K562 (cell line): ENCODE data around the gene CD19. TPM values are rescaled to one million over a fixed set of nuclear protein-coding genes. Genes with fewer than 3 reads are reported as not detected.

Experiments used
- ATAC-seq: fragments of 200-7000 bp; cut with Tn5 transposase; 3 replicates; pipeline ENCODE4 v1.9.1; 2020; ENCODE audit warnings: moderate library complexity
- BruUV-seq: library from RNA; stranded (reverse); fragments of 400-500 nt; replicated peaks from 2 replicates; lab custom pipeline; 2021; lab: Mats Ljungman, UMichigan
- CTCF ChIA-PET: fragments of 300-600 bp; formaldehyde crosslinking; extraction: SDS; loops from one replicate; lab custom pipeline; 2021; ENCODE audit warnings: low intra/inter-chr PET ratio; lab: Yijun Ruan, JAX
- POLR2A ChIA-PET: fragments of 300-600, 350-650 bp; sonication (Branson Sonifier 250); formaldehyde crosslinking; extraction: SDS; loops from one replicate; lab custom pipeline; 2021; ENCODE audit warnings: antibody characterized with exemption, inconsistent platforms; lab: Yijun Ruan, JAX
- DNase-seq, 4 experiments: peaks; one replicate each; pipeline versions ENCODE4 v3.0.0 to v3.0.0-alpha.2; 2011 to 2018; ENCODE audit warnings: low spot score in 3 of 4, mixed read lengths in 3 of 4; ENCODE audit errors: extremely low read depth in 1 of 4
- FAIRE-seq: peaks from 2 replicates; lab custom pipeline; 2011; peaks lifted over from hg19 to GRCh38; lab: Jason Lieb, UNC
- H2AFZ ChIP-seq: 2 replicates; pipeline ENCODE4 v1.6.0; 2011; ENCODE audit warnings: low read depth, low read length, control low read depth, inconsistent platforms
- H3K27ac ChIP-seq: fragments of 200-600 bp; 3 replicates; pipeline ENCODE4 v1.8.0; 2011; ENCODE audit warnings: low read depth, mild to moderate bottlenecking, control low read depth, inconsistent platforms, low read length, moderate library complexity, mixed read lengths; ENCODE audit errors: extremely low read depth
- H3K27me3 ChIP-seq, 2 experiments: fragments of 300-600 bp in 1 of 2; 2 replicates in 1 of 2; 3 replicates in 1 of 2; pipeline versions ENCODE4 v1.6.0 to v1.8.0; 2011; ENCODE audit warnings: inconsistent platforms in 2 of 2, low read length in 2 of 2, mild to moderate bottlenecking in 1 of 2, mixed read lengths in 1 of 2, moderate library complexity in 1 of 2; ENCODE audit not compliant: control insufficient read depth in 2 of 2, insufficient read depth in 2 of 2
- H3K36me3 ChIP-seq: fragments of 300-600 bp; 3 replicates; pipeline ENCODE4 v1.8.0; 2011; ENCODE audit warnings: mild to moderate bottlenecking, low read length, inconsistent platforms; ENCODE audit not compliant: control insufficient read depth, insufficient read depth
- H3K4me1 ChIP-seq, 2 experiments: fragments of 200-600 bp in 1 of 2; replicated peaks in 1 of 2; 2 replicates in 1 of 2; 3 replicates in 1 of 2; pipeline versions ENCODE4 v1.5.1 to v1.8.0; 2011; ENCODE audit warnings: inconsistent platforms in 2 of 2, low read length in 2 of 2, mild to moderate bottlenecking in 1 of 2, mixed read lengths in 1 of 2, moderate library complexity in 1 of 2; ENCODE audit not compliant: control insufficient read depth in 2 of 2, insufficient read depth in 2 of 2
- H3K4me2 ChIP-seq: 2 replicates; pipeline ENCODE4 v1.6.1; 2011; ENCODE audit warnings: low read length, control low read depth, inconsistent platforms, mixed read lengths; ENCODE audit not compliant: insufficient read depth
- H3K4me3 ChIP-seq: fragments of 200-600 bp; sonication (generic), shearing (Covaris generic); 2 replicates; pipeline ENCODE4 v1.5.1; 2016; ENCODE audit warnings: control low read depth, inconsistent platforms
- H3K79me2 ChIP-seq: fragments of 200-600 bp; 3 replicates; pipeline ENCODE4 v1.8.0; 2011; ENCODE audit warnings: low read length, inconsistent platforms; ENCODE audit not compliant: control insufficient read depth, insufficient read depth
- H3K9ac ChIP-seq, 2 experiments: 2 replicates each; pipeline versions ENCODE4 v1.6.0 to v1.6.1; 2011; ENCODE audit warnings: low read depth in 2 of 2, low read length in 2 of 2, control low read depth in 1 of 2, inconsistent platforms in 1 of 2, mild to moderate bottlenecking in 1 of 2, mixed read lengths in 1 of 2; ENCODE audit not compliant: insufficient read depth in 1 of 2
- H3K9me1 ChIP-seq: one replicate; pipeline ENCODE4 v1.6.0; 2011; ENCODE audit warnings: inconsistent platforms, mild to moderate bottlenecking, low read length, moderate library complexity; ENCODE audit not compliant: control insufficient read depth, insufficient read depth
- H3K9me3 ChIP-seq: replicated peaks from 2 replicates; pipeline ENCODE4 v1.5.1; 2011; ENCODE audit warnings: low read depth, low read length, inconsistent platforms; ENCODE audit not compliant: control insufficient read depth, insufficient read depth
- H4K20me1 ChIP-seq: replicated peaks from 2 replicates; pipeline ENCODE4 v1.6.1; 2011; ENCODE audit warnings: low read length, inconsistent platforms, mixed read lengths; ENCODE audit not compliant: control insufficient read depth, insufficient read depth
- ARHGAP35 ChIP-seq: fragments of 450-650 bp; IDR thresholded peaks from 2 replicates; pipeline ENCODE4 v1.6.1; 2018; ENCODE audit not compliant: partially characterized antibody
- EGR1 ChIP-seq: fragments of 450-650 bp; conservative IDR thresholded peaks from 2 replicates; pipeline ENCODE4 v1.6.1; 2017; ENCODE audit warnings: mild to moderate bottlenecking
- FOSL1 ChIP-seq: fragments of 200-800 bp; sonication (Bioruptor generic); conservative IDR thresholded peaks from 2 replicates; pipeline ENCODE4 v1.6.1; 2016; ENCODE audit warnings: missing genetic modification characterization, missing compliant biosample characterization
- FOXA1 ChIP-seq: fragments of 450-650 bp; IDR thresholded peaks from 2 replicates; pipeline ENCODE4 v1.6.1; 2016; ENCODE audit warnings: mild to moderate bottlenecking, borderline replicate concordance
- FOXJ2 ChIP-seq: fragments of 200-800 bp; sonication (Bioruptor generic); IDR thresholded peaks from 2 replicates; pipeline ENCODE4 v1.6.1; 2016; ENCODE audit warnings: missing genetic modification characterization, missing compliant biosample characterization
- GTF2F1 ChIP-seq: IDR thresholded peaks from 2 replicates; pipeline ENCODE4 v1.6.1; 2011; ENCODE audit warnings: low read depth, low read length, improper control_type of control experiment
- LARP7 ChIP-seq: fragments of 450-650 bp; IDR thresholded peaks from 2 replicates; pipeline ENCODE4 v1.6.1; 2016
- MIER1 ChIP-seq: fragments of 450-650 bp; IDR thresholded peaks from 2 replicates; pipeline ENCODE4 v1.6.1; 2016; ENCODE audit warnings: antibody characterized with exemption, mild to moderate bottlenecking, low read depth
- NFIX ChIP-seq: fragments of 250-450 bp; sonication (Bioruptor Pico); IDR thresholded peaks from 2 replicates; pipeline ENCODE4 v1.4.0; 2020; ENCODE audit warnings: low read depth, mild to moderate bottlenecking, moderate library complexity
- PHF8 ChIP-seq: fragments of 200-600 bp; sonication (generic); IDR thresholded peaks from 2 replicates; pipeline ENCODE4 v1.6.1; 2012; ENCODE audit warnings: mixed run types, mild to moderate bottlenecking, inconsistent platforms, low read length, moderate library complexity, borderline replicate concordance
- SAFB2 ChIP-seq: fragments of 200-400 bp; formaldehyde crosslinking; IDR thresholded peaks from 2 replicates; pipeline ENCODE4 v1.6.1; 2018; ENCODE audit warnings: borderline replicate concordance, low read length, low read depth, moderate library complexity; ENCODE audit not compliant: severe bottlenecking
- SP2 ChIP-seq: IDR thresholded peaks from 2 replicates; pipeline ENCODE4 v1.6.1; 2011; ENCODE audit warnings: mild to moderate bottlenecking, low read depth, low read length, moderate library complexity; ENCODE audit not compliant: poor library complexity, severe bottlenecking; ENCODE audit errors: extremely low read depth
- ZFX ChIP-seq: sonication (generic); formaldehyde crosslinking; IDR thresholded peaks from 2 replicates; pipeline ENCODE4 v1.8.0; 2022; ENCODE audit warnings: mild to moderate bottlenecking, missing genetic modification reagents, moderate library complexity
- ZNF12 ChIP-seq: sonication (generic); formaldehyde crosslinking; IDR thresholded peaks from 2 replicates; pipeline ENCODE4 v1.4.0; 2020; ENCODE audit warnings: mild to moderate bottlenecking, missing genetic modification reagents
- ZNF75A ChIP-seq: fragments of 450-650 bp; formaldehyde crosslinking; IDR thresholded peaks from 2 replicates; pipeline ENCODE4 v1.4.0; 2020; ENCODE audit warnings: mild to moderate bottlenecking
- WGBS: fragments of 100-300 bp; shearing (Covaris generic); methylation state at CpG from one replicate; pipeline ENCODE4 v1.1.6; 2016; ENCODE audit warnings: low coverage, mixed read lengths; ENCODE audit not compliant: insufficient coverage; ENCODE audit errors: missing lambda C conversion rate; 5-methylcytosine and 5-hydroxymethylcytosine counted together
- in situ Hi-C: fragments of 300-500 bp; cut with MboI; formaldehyde crosslinking; loops from 4 replicates; pipeline ENCODE4 v1.15.0; 2018; ENCODE audit warnings: inconsistent platforms, mixed read lengths
- intact Hi-C: fragments of 100-400 bp; cut with micrococcal nuclease; formaldehyde crosslinking; loops from 2 replicates; pipeline ENCODE4 v1.14.2; 2022
- polyA plus RNA-seq, 8 experiments: library from polyadenylated mRNA; depleted of rRNA in 4 of 8; stranded (reverse) in 5 of 8; unstranded in 3 of 8; fragments of >200 nt; fragmentation: Nextera tagmentation in 2 of 8; fragmentation: Illumina TruSeq in 1 of 8; extraction: Ambion mirVana in 2 of 8; extraction: Trizol in 1 of 8; gene quantifications; 2 replicates each; pipeline versions ENCODE4 v1.2.1 to v1.2.3, GENCODE V29; 2011 to 2014; ENCODE audit warnings: inconsistent platforms in 1 of 8, missing spikeins in 1 of 8
- total RNA-seq, 7 experiments: library from RNA; depleted of rRNA in 6 of 7; stranded (reverse); fragments of >200 nt in 6 of 7; fragmentation: Illumina TruSeq in 2 of 7; extraction: Trizol in 2 of 7; gene quantifications; 2 replicates each; pipeline versions ENCODE4 v1.2.1 to v1.2.3, GENCODE V29; 2011 to 2021; ENCODE audit warnings: low replicate concordance in 1 of 7
- TF ChIP-seq, protein P1 (sequence below): fragments of 250-450 bp; sonication (Bioruptor Pico); IDR thresholded peaks from 2 replicates; pipeline ENCODE4 v1.4.0; 2020
- TF ChIP-seq, protein P2 (sequence below): IDR thresholded peaks from 2 replicates; pipeline ENCODE4 v1.6.1; 2016; ENCODE audit warnings: missing genetic modification characterization, missing compliant biosample characterization
- TF ChIP-seq, protein P3 (sequence below): fragments of 250-450 bp; sonication (Bioruptor Pico); IDR thresholded peaks from 2 replicates; pipeline ENCODE4 v1.8.0; 2022; ENCODE audit warnings: moderate library complexity, mild to moderate bottlenecking, inconsistent platforms

Gene CD19
- total and polyA plus RNA-seq, 9 of the 15 experiments (the other 6 are each of a cell fraction or from before 2014, with no cell fraction given), result 0.27 to 3.7 (median 2.0) TPM; not detected in 1

DNA sequence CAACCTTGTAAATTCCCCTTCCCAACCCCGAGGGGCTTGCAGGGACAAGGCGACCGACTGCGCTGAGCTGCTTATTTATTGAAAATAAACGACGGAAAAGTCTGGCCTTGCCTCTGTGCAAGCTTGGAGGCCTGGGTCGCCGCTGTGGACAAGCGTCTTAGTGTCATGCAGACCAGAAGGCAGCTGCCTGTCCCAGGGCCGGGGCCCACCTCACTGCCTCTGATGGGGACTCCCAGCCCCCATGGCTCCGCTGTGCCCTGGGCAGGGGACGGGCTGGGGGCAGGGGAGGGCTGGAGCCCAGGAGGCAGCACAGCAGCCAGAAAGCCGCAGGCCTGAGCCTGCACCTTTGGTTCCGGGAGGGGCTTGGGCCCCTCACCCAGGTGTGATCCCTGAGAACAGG is 27.4 kb upstream of the CD19 start:
- ATAC-seq (no peak), FAIRE-seq (no peak), DNase-seq (no peak)
- H3K9me3 ChIP-seq, result no peaks in the 10 kb centered on the region
- H3K4me2 ChIP-seq, result no peak overlapping the region
- H3K4me3 ChIP-seq, result no peak overlapping the region
- peaks cover 0 to 28% of the 10 kb centered on the region in 2 experiments; a peak in 2 of 5 replicates for H3K4me1 ChIP-seq
- peaks cover 4% of the 10 kb centered on the region for H3K9me1 ChIP-seq
- H3K27ac ChIP-seq, result no peak overlapping the region
- no peaks in the 10 kb centered on the region for H3K36me3 ChIP-seq
- no peaks in the 10 kb centered on the region for H3K79me2 ChIP-seq
- in situ Hi-C loops, result no loop called here
- CTCF ChIA-PET, result no interaction called here
- WGBS, result 60% methylated on average over 10 of the region's 14 CpGs
- H3K9ac ChIP-seq, result no peak overlapping the region
- TF ChIP-seq FOXJ2, result no peak
- no peak for TF ChIP-seq SP2
- TF ChIP-seq LARP7, result no peak
- TF ChIP-seq FOSL1 (tag), result no peak
- TF ChIP-seq NFIX (CRISPR knock-in tag), result no peak
- TF ChIP-seq, protein P1, sequence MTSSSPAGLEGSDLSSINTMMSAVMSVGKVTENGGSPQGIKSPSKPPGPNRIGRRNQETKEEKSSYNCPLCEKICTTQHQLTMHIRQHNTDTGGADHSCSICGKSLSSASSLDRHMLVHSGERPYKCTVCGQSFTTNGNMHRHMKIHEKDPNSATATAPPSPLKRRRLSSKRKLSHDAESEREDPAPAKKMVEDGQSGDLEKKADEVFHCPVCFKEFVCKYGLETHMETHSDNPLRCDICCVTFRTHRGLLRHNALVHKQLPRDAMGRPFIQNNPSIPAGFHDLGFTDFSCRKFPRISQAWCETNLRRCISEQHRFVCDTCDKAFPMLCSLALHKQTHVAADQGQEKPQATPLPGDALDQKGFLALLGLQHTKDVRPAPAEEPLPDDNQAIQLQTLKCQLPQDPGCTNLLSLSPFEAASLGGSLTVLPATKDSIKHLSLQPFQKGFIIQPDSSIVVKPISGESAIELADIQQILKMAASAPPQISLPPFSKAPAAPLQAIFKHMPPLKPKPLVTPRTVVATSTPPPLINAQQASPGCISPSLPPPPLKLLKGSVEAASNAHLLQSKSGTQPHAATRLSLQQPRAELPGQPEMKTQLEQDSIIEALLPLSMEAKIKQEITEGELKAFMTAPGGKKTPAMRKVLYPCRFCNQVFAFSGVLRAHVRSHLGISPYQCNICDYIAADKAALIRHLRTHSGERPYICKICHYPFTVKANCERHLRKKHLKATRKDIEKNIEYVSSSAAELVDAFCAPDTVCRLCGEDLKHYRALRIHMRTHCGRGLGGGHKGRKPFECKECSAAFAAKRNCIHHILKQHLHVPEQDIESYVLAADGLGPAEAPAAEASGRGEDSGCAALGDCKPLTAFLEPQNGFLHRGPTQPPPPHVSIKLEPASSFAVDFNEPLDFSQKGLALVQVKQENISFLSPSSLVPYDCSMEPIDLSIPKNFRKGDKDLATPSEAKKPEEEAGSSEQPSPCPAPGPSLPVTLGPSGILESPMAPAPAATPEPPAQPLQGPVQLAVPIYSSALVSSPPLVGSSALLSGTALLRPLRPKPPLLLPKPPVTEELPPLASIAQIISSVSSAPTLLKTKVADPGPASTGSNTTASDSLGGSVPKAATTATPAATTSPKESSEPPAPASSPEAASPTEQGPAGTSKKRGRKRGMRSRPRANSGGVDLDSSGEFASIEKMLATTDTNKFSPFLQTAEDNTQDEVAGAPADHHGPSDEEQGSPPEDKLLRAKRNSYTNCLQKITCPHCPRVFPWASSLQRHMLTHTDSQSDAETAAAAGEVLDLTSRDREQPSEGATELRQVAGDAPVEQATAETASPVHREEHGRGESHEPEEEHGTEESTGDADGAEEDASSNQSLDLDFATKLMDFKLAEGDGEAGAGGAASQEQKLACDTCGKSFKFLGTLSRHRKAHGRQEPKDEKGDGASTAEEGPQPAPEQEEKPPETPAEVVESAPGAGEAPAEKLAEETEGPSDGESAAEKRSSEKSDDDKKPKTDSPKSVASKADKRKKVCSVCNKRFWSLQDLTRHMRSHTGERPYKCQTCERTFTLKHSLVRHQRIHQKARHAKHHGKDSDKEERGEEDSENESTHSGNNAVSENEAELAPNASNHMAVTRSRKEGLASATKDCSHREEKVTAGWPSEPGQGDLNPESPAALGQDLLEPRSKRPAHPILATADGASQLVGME (CRISPR knock-in tag), result no peak
- no peak for TF ChIP-seq FOXA1
- TF ChIP-seq ZFX (CRISPR knock-in tag), result no peak
- no peak for TF ChIP-seq ARHGAP35
- TF ChIP-seq, protein P2, sequence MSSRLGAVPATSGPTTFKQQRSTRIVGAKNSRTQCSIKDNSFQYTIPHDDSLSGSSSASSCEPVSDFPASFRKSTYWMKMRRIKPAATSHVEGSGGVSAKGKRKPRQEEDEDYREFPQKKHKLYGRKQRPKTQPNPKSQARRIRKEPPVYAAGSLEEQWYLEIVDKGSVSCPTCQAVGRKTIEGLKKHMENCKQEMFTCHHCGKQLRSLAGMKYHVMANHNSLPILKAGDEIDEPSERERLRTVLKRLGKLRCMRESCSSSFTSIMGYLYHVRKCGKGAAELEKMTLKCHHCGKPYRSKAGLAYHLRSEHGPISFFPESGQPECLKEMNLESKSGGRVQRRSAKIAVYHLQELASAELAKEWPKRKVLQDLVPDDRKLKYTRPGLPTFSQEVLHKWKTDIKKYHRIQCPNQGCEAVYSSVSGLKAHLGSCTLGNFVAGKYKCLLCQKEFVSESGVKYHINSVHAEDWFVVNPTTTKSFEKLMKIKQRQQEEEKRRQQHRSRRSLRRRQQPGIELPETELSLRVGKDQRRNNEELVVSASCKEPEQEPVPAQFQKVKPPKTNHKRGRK (tag), result no peak
- TF ChIP-seq ZNF75A (CRISPR knock-in tag), result no peak
- no peak for TF ChIP-seq MIER1
- no peak for TF ChIP-seq GTF2F1
- TF ChIP-seq PHF8, result no peak
- TF ChIP-seq ZNF12 (CRISPR knock-in tag), result no peak
- TF ChIP-seq, protein P3, sequence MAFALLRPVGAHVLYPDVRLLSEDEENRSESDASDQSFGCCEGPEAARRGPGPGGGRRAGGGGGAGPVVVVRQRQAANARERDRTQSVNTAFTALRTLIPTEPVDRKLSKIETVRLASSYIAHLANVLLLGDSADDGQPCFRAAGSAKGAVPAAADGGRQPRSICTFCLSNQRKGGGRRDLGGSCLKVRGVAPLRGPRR (CRISPR knock-in tag), result no peak
- no peak for TF ChIP-seq SAFB2
- no peak for TF ChIP-seq EGR1
- POLR2A ChIA-PET, result no interaction called here
- intact Hi-C loops, result no loop called here
- no peaks in the 10 kb centered on the region for H3K27me3 ChIP-seq
- no TSS peak for BruUV-seq
- H4K20me1 ChIP-seq, result no peaks in the 10 kb centered on the region
- H2AFZ ChIP-seq, result no peak overlapping the region
